Vagina (tissue), 2 donors: ENCODE data around the gene CSNK2A2.

Experiments used
- CTCF ChIP-seq, 3 experiments: fragments of 450-650 bp in 2 of 3; fragments of 200-600 bp in 1 of 3; sonication (generic) in 1 of 3; IDR thresholded peaks; one replicate each; pipeline ENCODE4 v1.5.1; 2017 to 2019; ENCODE audit warnings: antibody characterized with exemption in 3 of 3, mild to moderate bottlenecking in 2 of 3, moderate library complexity in 2 of 3
- POLR2A ChIP-seq, 2 donors: fragments of 450-650 bp; IDR thresholded peaks; one replicate each; pipeline ENCODE4 v1.6.1; 2017; ENCODE audit warnings: antibody characterized with exemption in 2 of 2, mild to moderate bottlenecking in 2 of 2, moderate library complexity in 2 of 2
- POLR2AphosphoS5 ChIP-seq, 2 donors: sonication (generic); formaldehyde crosslinking; IDR thresholded peaks; one replicate each; pipeline ENCODE4 v1.9.0; 2017; ENCODE audit warnings: antibody characterized with exemption in 2 of 2, mild to moderate bottlenecking in 2 of 2, low read depth in 1 of 2; ENCODE audit not compliant: insufficient read depth in 1 of 2

GRCh38 chr16:58155839-58156238, 42.1 kb downstream of the CSNK2A2 start:
- TF ChIP-seq CTCF (IDR thresholded peaks at IDR 0.05): no peak
- TF ChIP-seq POLR2AphosphoS5 (IDR thresholded peaks at IDR 0.05; ENCODE audit: insufficient read depth in 1 of 2, low read depth in 1 of 2): no peak
- TF ChIP-seq POLR2A (IDR thresholded peaks at IDR 0.05): no peak
